ENCODE results near the gene SKIC2.
"Not testable (repeated sequence)": the region's sequence is repeated elsewhere in the genome, so short reads cannot be mapped to it uniquely, and the experiment has no call there.

The SKIC2 gene

GRCh38 chr6:32005538-32005880 lies 46.5 kb downstream of the SKIC2 start:
- peak; percentile 0 for DNase-seq

GRCh38 chr6:32005991-32006529 lies 47.1 kb downstream of the SKIC2 start:
- DNase-seq = peak; percentile 0

- DNase-seq = peak; percentile 0
These were observed 48.1 kb downstream of the SKIC2 start for GRCh38 chr6:32007086-32007485.

- DNase-seq = not testable (repeated sequence)
These were observed 49.1 kb downstream of the SKIC2 start for GRCh38 chr6:32008037-32008436.

- DNase-seq = not testable (repeated sequence)
These were observed 49.6 kb downstream of the SKIC2 start for GRCh38 chr6:32008616-32009015.

GRCh38 chr6:32009537-32009936 lies 50.6 kb downstream of the SKIC2 start:
- DNase-seq = peak; percentile 0

GRCh38 chr6:32010856-32011530 lies 52.0 kb downstream of the SKIC2 start:
- not testable (repeated sequence) for DNase-seq

GRCh38 chr6:32012941-32013617 lies 54.1 kb downstream of the SKIC2 start:
- DNase-seq = not testable (repeated sequence)

- not testable (repeated sequence) for DNase-seq
These were observed 54.8 kb downstream of the SKIC2 start for GRCh38 chr6:32013738-32014137.

- not testable (repeated sequence) for DNase-seq
These were observed 55.6 kb downstream of the SKIC2 start, which contains the start of gene C4B for GRCh38 chr6:32014547-32014946. Gene C4B, plus strand, starts transcription at chr6:32014795. Its CDS starts 51 bp downstream, at chr6:32014846.
